NCI-H524 treated with DMSO at 0.1 percent for 48 hours (cell line): ENCODE data around the gene SERPINB6.
"Not testable (repeated sequence)": the region's sequence is repeated elsewhere in the genome, so short reads cannot be mapped to it uniquely, and the experiment has no call there.

ENCODE experiments used
- DNase-seq: peaks from one replicate; lab custom pipeline; 2025; lab: John Stamatoyannopoulos, UW

The SERPINB6 gene

DNA sequence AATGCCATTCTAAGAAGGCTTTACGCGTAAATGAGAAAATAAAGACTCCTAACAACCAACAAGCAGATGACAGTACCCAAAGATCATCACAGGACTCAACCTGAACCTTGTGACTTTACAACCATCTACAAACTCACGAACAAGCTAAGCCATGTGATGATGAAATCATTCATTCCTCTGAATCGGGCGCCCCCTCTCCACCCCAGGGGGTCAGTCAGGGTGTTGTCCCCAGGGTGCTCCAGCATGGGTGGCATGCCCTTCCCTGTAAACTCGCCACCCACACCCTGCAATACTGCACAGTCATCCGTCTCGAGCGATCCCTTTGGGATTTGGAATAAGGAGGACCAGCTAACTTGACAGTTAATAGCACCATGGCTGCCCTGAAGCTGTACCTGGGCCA lies 12.6 kb downstream of the SERPINB6 start:
- DNase-seq: no peak

DNA sequence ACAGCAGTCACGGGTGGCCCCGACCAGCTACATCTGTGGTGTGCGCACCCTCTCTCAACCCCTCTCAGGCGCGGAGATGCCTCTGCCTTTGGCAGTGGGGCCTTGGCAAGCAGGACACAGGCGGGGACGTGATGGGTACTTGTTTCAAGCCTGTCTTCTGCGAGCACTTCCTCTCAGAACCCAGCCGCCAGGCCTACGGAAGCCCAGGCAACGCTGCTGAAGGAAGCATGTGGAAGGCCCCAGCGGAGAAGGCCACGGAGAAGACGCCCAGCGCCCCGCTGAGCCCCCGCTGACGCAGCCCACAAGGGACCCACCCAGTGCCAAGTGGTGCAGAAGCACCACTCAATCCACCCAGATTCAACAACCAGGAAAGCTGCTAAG lies 13.0 kb downstream of the SERPINB6 start:
- DNase-seq: no peak

DNA sequence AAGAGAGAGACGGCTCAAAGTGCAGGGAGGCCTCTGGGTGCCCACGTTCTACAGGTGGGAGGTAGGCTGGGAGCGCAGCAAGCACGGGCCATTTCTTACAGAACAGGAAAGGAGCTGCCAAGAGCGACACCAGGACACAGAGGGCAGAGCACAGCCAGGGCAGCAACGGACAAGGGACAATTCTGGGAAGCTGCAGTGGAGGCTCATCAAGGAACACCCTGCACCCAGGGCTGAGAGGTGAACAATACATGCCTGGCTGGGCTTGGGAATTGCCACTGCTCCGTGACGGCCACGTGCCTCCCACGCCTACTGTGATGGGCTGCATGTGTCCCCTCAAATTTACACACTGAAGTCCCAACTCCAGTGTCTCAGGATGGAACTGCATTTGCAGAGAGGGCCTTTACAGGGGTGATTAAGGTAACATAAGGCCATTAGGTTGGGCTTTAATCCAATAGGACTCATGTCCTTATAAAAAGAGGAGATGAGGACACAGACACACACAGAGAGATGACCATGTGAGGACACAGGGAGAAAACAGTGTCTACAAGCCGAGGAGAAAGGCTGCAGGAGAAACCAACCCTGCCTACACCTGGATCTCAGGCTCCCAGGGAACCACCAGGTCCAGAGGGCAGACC lies 13.6 kb downstream of the SERPINB6 start:
- no peak for DNase-seq

DNA sequence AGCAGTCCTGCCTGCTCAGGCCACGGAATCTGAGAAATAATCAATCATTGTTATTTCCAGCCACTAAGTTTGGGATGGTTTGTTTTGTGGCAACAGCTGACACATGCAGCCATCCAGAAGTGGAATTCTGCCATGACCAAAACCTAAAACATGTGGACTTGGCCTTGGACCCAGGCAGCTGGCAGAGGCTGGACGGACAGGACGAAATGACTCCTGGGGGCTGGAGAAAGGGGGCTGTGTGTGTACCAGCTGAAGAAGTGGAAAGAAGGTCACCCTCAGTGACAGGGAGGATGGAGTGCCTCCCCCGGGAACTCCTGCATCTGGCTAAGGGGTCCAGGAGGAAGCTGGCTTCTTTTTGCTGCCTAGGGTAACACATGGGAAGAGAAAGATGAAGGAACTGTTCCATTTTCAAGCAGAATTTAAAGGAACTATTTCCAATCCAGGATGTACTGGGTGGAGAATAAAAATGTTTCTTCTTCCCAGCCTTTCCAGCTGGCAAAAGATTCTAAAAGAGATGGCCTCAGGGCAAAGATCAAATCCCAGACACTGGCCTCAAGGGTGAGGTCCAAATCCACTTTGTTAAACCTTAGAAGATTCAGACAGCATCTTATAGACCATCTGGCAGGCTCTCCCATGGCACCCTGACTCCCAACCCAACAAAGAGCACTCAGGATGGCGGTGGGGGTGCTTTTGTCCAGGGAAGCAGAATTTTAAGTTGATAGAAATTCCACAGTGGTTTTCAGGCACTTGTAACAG lies 14.3 kb downstream of the SERPINB6 start:
- no peak for DNase-seq

DNA sequence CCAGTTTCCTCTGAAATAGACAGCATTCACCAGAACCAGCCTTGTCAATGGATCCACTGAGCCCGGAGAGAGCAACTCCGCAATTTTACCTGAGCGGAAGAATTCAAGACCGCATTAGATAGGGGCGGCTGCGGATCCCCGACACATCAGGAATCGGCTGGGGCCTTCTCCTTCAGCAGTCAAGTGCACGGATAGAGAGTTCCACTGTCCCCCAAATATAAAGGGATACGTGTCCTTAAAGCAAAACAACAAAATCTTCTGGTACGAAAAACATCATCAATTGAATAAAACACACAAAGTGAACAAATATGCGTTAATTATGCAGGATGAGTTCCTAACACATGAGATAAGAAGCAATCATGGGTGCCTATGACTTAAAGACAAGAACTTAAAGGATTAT lies 18.3 kb downstream of the SERPINB6 start:
- DNase-seq: no peak

DNA sequence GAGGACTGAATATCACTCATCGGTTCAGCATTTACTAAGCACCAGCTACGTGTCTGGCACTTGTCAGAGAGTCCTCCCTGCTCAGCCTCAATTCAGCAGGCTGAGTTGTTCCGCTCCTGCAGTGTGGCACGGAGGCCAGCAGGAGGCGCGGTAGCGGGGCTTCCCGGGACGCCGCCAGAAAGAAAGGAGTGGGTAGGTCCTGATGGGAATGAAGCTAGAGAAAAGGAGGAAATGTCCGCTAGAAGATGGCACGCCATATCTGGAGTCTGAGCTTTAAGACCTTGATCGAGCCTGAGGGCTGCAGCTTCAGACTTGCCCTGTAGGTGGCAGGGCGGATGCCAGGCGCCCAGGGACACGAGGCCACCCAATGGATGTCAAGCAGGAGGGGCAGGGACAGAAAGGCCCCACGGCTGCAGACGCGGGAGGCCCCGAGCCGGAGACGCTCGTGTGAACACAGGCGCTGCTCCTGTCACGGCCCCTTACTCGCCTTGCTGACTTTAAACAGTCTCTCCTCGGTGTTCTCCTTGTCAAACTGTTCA lies 18.7 kb downstream of the SERPINB6 start:
- DNase-seq: no peak

DNA sequence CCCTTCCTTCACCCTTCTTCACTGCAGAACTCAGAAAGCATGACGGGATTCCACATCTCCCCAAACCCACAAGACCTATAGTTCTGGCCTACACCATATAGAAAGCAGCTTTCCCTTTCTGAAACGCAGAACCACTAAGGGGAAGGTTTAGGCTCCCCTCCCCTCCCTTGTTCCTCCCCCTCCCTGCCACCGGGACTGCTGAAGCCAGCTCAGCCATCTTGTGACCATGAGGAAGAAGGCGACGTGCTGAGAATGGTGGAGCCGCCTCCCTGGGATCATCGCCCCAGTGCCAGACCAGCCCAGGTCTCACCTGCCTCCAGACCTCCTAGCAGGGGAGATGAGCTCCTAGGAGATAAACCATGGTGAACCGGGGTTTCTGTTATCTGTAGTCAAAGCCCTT lies 19.6 kb downstream of the SERPINB6 start:
- no peak for DNase-seq

DNA sequence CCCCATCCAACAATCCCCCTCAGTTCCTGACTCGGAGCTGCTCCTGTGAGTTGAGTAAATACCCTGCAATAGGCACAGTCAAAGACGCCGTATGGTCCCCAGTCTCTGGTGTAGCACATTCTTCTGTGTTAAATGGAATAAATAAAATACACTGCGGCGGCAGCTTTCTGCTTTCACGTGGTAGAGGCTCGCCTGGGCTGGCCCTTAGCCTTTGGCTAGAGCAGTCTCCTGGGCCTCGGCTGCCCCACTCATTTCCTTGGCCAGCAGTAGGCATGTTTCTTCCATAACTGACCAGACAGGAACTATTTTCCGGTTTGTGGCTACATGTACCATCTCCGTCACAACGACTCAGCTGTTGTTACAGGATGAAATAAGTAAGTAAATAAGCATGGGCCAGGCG lies 20.7 kb downstream of the SERPINB6 start:
- DNase-seq: no peak

DNA sequence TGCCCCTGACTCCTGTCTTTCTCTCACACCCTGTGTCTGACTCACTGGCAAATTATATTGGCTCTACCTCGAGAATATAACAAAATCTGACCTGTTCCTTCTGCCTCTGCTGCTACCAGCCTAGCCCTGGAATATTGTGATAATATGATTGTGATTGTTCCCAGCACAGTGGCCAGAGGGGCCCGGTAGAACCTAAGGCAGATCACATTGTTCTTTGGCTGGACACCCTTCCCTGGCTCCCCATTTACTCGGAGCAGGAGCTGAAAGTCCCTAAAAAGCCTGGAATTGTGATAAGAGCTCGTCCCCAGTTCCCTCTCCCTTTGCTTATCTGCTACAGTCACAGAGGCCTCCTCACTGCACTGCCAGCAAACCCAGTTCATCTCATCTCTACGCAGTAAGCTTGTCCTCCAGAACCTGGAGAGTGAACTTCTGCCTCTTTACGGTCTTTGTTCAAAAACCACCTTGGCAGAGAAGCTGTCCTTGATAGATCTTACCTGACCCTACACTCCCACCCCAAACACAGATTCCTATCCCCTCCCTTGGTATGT lies 21.8 kb downstream of the SERPINB6 start:
- no peak for DNase-seq

DNA sequence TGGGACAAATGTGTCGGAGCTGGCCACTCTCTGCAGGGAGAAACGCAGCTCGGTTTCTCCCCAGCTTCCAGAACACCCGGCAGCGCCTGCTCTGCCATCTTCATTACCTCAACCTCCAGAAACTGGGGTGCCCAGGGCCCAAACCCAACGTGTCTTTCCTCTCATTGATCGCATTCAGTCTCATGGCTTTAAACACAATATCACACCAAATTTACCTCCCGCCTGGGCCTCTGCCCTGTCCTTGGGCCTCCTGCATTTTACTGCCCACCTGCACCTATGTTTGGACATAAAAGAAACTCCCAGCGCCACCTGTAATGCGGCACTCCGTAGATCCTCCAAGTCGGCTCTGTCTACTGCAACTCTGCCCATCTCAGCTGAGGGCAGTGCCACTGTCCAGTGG lies 22.2 kb downstream of the SERPINB6 start:
- no peak for DNase-seq

DNA sequence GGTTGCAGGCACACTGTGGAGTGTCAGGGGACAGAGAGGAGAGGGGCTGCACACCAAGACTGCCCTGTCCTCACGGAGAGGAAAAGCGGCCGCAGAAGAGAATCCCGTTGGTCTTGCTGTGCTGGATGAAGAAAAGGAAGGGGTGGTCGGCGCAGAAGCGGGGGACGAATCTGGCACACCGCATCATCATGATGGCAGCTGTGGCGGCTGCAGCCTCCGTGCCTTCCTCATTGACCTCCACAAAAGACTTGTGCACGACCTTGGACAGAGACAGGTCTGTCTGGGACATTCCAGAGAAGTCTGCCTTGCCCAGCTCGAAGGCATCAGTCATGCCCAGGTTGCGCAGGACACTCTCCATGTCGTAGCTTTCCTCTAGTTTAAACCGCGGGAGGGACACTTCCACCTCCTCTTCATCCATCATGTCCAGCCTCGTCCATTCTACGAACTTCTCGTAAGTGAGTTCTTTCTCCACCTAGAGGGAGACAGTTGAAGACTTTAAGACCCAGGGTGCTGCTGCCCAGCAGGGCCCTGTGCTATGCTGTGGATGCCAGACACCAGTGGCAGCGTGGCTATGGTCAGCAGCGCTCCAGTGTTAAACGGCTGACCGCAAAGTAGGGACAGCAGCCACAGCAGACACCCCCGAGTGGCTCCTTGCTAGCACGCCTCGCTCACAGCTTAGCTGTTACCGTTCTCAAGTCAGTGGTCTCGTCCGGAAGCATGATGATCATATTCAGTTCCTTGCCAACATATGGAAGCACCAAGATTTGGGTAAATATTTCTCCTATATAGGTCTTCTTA lies 22.9 kb downstream of the SERPINB6 start:
- no peak for DNase-seq

DNA sequence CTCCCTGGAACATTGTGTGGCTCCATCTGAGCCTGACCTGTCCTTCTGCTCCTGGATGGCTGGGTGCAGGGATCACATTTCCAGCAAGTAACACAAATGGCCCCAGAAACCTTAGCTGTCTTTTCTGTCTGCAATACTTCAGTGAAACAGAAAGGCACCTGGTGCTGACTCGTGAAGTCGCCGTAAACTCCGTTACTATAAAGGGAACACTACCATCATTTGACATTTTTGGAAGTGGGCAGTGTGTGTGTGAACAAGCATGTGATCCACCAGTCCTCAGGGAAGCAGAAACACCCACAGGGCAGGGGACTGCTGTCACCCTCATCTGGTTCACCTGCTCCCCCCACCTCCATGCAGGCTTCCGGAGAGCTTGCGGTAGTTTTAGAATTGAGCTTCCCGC lies 23.9 kb downstream of the SERPINB6 start:
- no peak for DNase-seq

DNA sequence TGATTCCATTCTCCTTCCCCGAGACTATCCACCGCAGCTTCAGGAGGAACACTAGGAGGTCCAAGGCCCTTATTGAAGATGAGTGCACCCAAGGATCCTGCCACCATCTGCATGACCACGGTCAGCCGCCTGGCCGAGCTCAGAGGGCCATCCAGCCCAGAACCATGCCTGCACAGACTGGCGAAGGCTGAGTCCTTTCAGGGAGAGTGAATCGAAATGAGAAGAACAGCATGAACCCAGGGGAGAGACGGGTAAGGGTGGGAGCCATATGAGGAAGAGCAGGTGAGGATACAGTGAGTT lies 26.3 kb downstream of the SERPINB6 start:
- DNase-seq: no peak

DNA sequence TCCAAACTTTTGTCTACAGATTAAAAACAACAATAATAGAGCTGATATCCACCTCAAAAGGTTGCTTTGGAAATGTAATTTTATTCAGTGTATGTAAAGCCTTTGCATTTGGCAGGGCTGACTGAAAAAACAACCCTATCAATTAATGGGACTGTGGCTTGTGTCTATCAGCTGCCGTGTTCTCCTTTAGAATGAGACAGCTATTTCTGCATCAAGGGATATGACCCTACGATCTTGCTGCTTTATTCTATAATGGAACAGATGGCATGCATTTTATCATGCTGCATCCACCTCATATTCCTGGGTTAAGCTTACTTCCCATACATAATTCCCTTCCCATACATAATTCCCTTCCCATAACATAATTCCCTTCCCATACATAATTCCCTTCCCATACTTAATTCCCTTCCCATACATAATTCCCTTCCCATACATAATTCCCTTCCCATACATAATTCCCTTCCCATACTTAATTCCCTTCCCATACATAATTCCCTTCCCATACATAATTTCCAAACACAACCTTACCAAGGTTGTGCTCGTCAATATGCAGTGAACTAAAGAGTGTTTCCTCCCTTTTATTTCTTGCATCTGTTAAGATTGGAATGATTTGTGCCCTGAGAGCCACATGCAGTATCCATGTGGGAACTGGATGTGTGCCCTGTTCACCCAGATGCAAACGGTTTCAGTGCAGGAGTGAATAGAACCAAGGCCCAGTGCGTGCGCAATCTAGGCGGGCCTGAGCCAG lies 26.8 kb downstream of the SERPINB6 start:
- peak; percentile 33 for DNase-seq

DNA sequence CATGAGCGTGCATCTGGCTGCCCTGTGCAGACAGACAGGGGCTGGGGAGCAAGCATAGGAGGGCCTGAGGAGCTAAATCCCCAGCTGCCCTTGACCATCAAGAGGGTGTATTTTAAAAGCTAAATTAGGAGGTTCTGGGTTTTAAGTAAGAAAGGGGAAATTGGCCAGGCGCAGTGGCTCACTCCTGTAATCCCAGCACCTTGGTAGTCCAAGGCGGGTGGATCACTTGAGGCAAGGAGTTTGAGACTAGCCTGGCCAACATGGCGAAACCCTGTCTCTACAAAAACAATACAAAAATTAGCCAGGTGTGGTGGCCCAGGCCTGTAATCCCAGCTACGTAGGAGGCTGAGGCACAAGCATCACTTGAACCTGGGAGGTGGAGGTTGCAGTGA lies 27.8 kb downstream of the SERPINB6 start:
- DNase-seq: no peak

DNA sequence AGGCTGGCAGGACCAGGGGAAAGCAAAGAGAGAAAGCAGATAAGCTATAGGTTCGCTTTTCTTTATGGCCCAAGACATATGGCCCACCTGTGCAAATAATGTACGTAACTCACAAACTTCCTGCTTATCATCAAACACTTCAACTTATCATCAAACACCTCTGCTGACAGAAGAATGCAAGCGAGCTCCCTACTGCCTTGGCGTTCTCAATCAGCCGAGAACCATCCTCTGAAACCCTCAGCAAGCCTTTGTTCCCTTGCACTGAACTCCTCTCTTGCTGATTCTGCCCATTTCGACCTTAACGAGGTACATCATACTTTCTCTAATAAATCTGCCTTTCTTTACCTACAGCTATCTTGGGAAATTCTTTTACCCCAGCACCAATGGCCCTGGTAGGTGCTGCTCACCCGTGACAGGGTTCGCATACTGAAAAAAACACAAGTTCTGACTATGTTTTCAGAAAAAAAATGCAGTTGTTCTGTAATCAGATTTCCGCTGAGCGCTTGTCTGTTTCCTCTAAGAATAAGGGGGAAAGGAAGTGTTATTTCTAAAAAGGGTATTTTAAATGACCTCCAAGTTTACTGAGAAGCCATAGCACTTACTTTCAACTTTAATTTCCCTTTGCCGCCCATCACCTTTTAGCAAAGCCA lies 28.3 kb downstream of the SERPINB6 start:
- no peak for DNase-seq

DNA sequence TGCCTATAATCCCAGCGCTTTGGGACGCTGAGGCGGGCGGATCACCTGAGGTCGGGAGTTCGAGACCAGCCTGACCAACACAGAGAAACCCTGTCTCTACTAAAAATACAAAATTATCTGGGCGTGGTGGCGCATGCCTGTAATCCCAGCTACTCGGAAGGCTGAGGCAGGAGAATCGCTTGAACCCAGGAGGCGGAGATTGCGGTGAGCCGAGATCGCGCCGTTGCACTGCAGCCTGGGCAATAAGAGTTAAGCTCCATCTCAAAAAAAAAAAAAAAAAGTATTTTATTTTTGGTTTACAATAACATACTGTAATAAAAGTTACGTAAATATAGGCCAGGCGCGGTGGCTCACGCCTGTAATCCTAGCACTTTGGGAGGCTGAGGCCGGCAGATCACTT lies 29.3 kb downstream of the SERPINB6 start:
- DNase-seq: not testable (repeated sequence)

DNA sequence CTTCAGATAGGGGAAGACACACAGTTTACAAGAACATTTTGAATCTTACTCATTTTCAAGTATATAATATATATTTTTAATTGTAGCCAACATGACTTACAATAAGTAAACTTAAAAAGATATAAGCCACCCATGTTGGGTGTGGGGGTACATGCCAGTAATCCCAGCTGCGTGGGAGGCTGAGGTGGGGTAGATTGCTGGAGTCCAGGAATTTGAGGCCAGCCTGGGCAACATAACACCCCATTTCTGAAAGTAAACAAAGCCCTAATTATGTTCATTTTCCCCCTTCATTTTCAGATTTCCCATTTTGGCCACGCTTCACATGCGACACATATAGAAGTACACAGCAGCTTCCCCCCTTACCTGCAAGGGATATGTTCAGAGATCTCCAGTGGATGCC lies 30.5 kb downstream of the SERPINB6 start:
- DNase-seq: no peak

DNA sequence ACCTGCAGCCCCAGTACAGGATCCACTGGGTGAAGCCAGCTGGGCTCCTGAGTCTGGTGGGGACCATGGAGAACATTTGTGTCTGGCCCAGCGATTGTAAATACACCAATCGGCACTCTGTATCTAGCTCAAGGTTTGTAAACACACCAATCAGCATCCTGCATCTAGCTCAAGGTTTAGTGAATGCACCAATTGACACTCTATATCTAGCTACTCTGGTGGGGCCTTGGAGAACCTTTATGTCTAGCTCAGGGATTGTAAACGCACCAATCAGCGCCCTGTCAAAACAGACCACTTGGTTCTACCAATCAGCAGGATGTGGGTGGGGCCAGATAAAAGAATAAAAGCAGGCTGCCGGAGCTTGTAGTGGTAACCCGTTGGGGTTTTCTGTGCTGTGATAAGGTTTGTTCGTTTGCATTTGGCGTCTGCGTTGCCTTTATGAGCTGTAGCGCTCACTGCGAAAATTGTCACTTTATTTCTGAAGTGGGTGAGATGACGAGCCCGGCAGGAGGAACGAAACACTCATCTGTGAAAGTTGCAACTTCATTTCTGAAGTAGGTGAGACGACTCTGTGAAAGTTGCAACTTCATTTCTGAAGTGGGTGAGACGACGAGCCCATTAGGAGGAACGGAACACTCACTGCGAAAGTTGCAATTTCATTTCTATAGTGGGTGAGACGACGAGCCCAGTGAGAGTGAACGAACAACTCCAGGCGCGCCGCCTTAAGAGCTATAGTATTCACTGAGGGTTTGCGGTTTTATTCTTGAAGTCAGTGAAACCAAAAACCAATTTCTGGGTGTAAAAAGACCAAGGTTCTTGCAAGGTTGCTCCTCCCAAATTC lies 31.1 kb downstream of the SERPINB6 start:
- no peak for DNase-seq

DNA sequence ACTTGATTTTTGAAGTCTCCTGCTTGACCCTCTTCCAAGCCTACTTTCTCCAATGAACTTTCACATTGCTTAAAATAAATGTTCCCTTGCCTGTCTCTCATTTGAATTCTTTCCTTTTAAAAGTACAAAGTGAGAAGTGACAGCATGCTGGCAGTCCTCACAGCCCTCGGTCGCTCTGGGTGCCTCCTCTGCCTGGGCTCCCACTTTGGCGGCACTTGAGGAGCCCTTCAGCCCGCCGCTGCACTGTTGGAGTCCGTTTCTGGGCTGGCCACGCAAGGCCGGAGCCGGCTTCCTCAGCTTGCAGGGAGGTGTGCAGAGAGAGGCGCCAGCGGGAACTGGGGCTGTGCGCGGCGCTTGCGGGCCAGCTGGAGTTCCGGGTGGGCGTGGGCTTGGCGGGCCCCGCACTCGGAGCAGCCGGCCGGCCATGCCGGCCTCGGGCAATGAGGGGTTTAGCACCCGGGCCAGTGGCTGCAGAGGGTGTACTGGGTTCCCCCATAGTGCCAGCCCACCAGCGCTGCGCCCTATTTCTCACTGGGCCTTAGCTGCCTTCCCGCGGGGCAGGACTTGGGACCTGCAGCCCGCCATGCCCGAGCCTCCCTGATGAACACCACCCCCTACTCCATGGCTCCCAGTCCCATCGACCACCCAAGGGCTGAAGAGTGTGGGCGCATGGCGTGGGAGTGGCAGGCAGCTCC lies 31.9 kb downstream of the SERPINB6 start:
- no peak for DNase-seq
